Measurements from ENCODE around the gene RBM20. TPM values are rescaled to one million over a fixed set of nuclear protein-coding genes. Genes with fewer than 3 reads are reported as not detected.

Gene RBM20
- polyA plus RNA-seq, 3 donors: not detected

DNA sequence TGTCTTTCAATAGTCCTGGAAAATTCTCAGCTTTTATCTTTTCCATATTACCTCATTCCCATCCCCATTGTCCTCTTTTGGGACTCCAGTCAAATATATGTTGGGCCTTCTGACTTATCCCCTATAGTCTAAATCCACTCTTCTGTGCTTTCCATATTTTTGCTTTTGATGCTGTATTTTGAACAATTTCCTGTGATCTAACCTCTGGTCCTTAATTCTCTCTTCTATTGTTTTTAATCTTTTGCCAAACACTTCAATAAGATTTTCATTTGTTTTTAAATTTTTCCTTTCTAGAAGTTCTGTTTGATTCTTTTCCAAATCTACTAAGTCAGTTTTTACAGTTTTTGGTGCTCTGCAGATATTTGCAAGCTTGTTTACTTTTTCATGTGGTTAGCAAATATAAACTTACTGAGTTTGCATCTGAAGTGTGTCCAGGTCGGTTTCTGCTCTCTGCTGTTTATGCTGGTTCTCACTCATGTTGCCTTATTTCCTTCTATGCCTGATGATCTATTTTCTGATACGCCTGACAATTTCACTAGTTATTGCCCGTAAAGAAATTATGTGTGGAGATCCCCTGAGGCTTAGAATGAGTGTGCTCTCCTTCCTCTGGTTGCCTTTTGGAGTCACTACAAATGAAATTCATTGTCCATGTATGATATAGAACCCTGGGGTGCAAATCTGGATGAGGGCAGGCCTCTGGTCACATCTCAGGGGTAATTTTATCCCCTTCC lies 110.4 kb downstream of the RBM20 start:
- Histone ChIP-seq H3K27ac (ENCODE audit: low read depth in 1 of 2, low read length in 2 of 2) (no peak overlapping the region), H3K4me1 (ENCODE audit: control insufficient read depth in 1 of 2, insufficient read depth in 2 of 2, low read length in 2 of 2) (no peaks in the 10 kb centered on the region), H3K9me3 (replicated peaks in 1 of 2; ENCODE audit: control insufficient read depth in 1 of 2, insufficient read depth in 1 of 2, low read length in 2 of 2) (no peaks in the 10 kb centered on the region), H2AFZ (ENCODE audit: insufficient read depth, low read depth, low read length, poor library complexity, severe bottlenecking) (no peak overlapping the region), H4K20me1 (ENCODE audit: insufficient read depth, low read length) (no peaks in the 10 kb centered on the region), H3K9ac (ENCODE audit: insufficient read depth, low read length, poor library complexity, severe bottlenecking) (no peak overlapping the region), H3K4me2 (replicated peaks; ENCODE audit: extremely low read depth, low read length, poor library complexity, severe bottlenecking) (no peak overlapping the region), H3K36me3 (replicated peaks in 1 of 2; ENCODE audit: control insufficient read depth in 1 of 2, insufficient read depth in 2 of 2, low read length in 2 of 2) (no peaks in the 10 kb centered on the region), H3K27me3 (ENCODE audit: control insufficient read depth in 2 of 2, insufficient read depth in 2 of 2, low read length in 2 of 2) (no peaks in the 10 kb centered on the region), H3K79me2 (ENCODE audit: insufficient read depth, low read length) (no peaks in the 10 kb centered on the region), H3K4me3 (replicated peaks in 1 of 3; ENCODE audit: low read depth in 2 of 3, low read length in 3 of 3) (no peak overlapping the region)
- no peaks in the 10 kb centered on the region for H3K4me1 Mint-ChIP-seq
- DNase-seq: no peak
- H3K27ac Mint-ChIP-seq: no peak overlapping the region
- no peak overlapping the region for H3K4me3 Mint-ChIP-seq
- H3K36me3 Mint-ChIP-seq: no peaks in the 10 kb centered on the region
- TF ChIP-seq, protein P1, sequence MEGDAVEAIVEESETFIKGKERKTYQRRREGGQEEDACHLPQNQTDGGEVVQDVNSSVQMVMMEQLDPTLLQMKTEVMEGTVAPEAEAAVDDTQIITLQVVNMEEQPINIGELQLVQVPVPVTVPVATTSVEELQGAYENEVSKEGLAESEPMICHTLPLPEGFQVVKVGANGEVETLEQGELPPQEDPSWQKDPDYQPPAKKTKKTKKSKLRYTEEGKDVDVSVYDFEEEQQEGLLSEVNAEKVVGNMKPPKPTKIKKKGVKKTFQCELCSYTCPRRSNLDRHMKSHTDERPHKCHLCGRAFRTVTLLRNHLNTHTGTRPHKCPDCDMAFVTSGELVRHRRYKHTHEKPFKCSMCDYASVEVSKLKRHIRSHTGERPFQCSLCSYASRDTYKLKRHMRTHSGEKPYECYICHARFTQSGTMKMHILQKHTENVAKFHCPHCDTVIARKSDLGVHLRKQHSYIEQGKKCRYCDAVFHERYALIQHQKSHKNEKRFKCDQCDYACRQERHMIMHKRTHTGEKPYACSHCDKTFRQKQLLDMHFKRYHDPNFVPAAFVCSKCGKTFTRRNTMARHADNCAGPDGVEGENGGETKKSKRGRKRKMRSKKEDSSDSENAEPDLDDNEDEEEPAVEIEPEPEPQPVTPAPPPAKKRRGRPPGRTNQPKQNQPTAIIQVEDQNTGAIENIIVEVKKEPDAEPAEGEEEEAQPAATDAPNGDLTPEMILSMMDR (IDR thresholded peaks at IDR 0.05): no peak
- intact Hi-C loops (cut with micrococcal nuclease): no loop called here
- H3K27me3 Mint-ChIP-seq (ENCODE audit: low read depth in 3 of 3): no peaks in the 10 kb centered on the region
- 100% methylated on average over 1 of the region's 3 CpGs for WGBS (ENCODE audit: insufficient coverage)
- H3K9me3 Mint-ChIP-seq: peaks cover 0 to 5% (median 0%) of the 10 kb centered on the region in 7 donors

GRCh38 chr10:110755781-110756180 lies 111.6 kb downstream of the RBM20 start:
- no peaks in the 10 kb centered on the region for H3K36me3 Mint-ChIP-seq
- intact Hi-C loops (cut with micrococcal nuclease): no loop called here
- TF ChIP-seq, protein P1 (IDR thresholded peaks at IDR 0.05): no peak
- no peak overlapping the region for H2AFZ ChIP-seq (ENCODE audit: insufficient read depth, low read depth, low read length, poor library complexity, severe bottlenecking)
- no peak overlapping the region for H3K4me3 Mint-ChIP-seq
- H3K4me3 ChIP-seq (replicated peaks in 1 of 3; ENCODE audit: low read depth in 2 of 3, low read length in 3 of 3): no peak overlapping the region
- H4K20me1 ChIP-seq (ENCODE audit: insufficient read depth, low read length): no peaks in the 10 kb centered on the region
- H3K9me3 Mint-ChIP-seq: no peaks in the 10 kb centered on the region
- H3K27ac Mint-ChIP-seq: no peak overlapping the region
- no peaks in the 10 kb centered on the region for H3K9me3 ChIP-seq (replicated peaks in 1 of 2; ENCODE audit: control insufficient read depth in 1 of 2, insufficient read depth in 1 of 2, low read length in 2 of 2)
- no peak overlapping the region for H3K27ac ChIP-seq (ENCODE audit: low read depth in 1 of 2, low read length in 2 of 2)
- 73% methylated on average over 4 of the region's 6 CpGs for WGBS (ENCODE audit: insufficient coverage)
- no peaks in the 10 kb centered on the region for H3K4me1 ChIP-seq (ENCODE audit: control insufficient read depth in 1 of 2, insufficient read depth in 2 of 2, low read length in 2 of 2)
- peaks cover 0 to 5% (median 0%) of the 10 kb centered on the region in 3 donors for H3K27me3 Mint-ChIP-seq (ENCODE audit: low read depth in 3 of 3)
- DNase-seq: no peak
- H3K79me2 ChIP-seq (ENCODE audit: insufficient read depth, low read length): no peaks in the 10 kb centered on the region
- H3K4me2 ChIP-seq (replicated peaks; ENCODE audit: extremely low read depth, low read length, poor library complexity, severe bottlenecking): no peak overlapping the region
- no peaks in the 10 kb centered on the region for H3K27me3 ChIP-seq (ENCODE audit: control insufficient read depth in 2 of 2, insufficient read depth in 2 of 2, low read length in 2 of 2)
- no peaks in the 10 kb centered on the region for H3K36me3 ChIP-seq (replicated peaks in 1 of 2; ENCODE audit: control insufficient read depth in 1 of 2, insufficient read depth in 2 of 2, low read length in 2 of 2)
- no peak overlapping the region for H3K9ac ChIP-seq (ENCODE audit: insufficient read depth, low read length, poor library complexity, severe bottlenecking)
- no peaks in the 10 kb centered on the region for H3K4me1 Mint-ChIP-seq

Data from CD14-positive monocyte (primary cell).